ENCODE measurements around the gene SEMA5A.

GRCh38 chr5:9545992-9546851, at the start of gene SEMA5A:
- TF ChIP-seq POLR2A (IDR thresholded peaks at IDR 0.05) (peak in 1 of 2 donors; percentile 33), CTCF (IDR thresholded peaks at IDR 0.05 in 4 of 5, conservative IDR thresholded peaks at IDR 0.05 in 1 of 5) (no peak)

Measured in gastrocnemius medialis (tissue), 4 donors.